Activated gamma-delta T cell treated with Interleukin-2 at 50 U/mL for 16 hours (primary cell): ENCODE measurements around the gene ARSD.
"Not testable (repeated sequence)": the region's sequence is repeated elsewhere in the genome, so short reads cannot be mapped to it uniquely, and the experiment has no call there.

Experiments
- DNase-seq: peaks from one replicate; pipeline ENCODE4 v3.0.0-alpha.2; 2020

Gene ARSD, protein sequence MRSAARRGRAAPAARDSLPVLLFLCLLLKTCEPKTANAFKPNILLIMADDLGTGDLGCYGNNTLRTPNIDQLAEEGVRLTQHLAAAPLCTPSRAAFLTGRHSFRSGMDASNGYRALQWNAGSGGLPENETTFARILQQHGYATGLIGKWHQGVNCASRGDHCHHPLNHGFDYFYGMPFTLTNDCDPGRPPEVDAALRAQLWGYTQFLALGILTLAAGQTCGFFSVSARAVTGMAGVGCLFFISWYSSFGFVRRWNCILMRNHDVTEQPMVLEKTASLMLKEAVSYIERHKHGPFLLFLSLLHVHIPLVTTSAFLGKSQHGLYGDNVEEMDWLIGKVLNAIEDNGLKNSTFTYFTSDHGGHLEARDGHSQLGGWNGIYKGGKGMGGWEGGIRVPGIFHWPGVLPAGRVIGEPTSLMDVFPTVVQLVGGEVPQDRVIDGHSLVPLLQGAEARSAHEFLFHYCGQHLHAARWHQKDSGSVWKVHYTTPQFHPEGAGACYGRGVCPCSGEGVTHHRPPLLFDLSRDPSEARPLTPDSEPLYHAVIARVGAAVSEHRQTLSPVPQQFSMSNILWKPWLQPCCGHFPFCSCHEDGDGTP

DNA sequence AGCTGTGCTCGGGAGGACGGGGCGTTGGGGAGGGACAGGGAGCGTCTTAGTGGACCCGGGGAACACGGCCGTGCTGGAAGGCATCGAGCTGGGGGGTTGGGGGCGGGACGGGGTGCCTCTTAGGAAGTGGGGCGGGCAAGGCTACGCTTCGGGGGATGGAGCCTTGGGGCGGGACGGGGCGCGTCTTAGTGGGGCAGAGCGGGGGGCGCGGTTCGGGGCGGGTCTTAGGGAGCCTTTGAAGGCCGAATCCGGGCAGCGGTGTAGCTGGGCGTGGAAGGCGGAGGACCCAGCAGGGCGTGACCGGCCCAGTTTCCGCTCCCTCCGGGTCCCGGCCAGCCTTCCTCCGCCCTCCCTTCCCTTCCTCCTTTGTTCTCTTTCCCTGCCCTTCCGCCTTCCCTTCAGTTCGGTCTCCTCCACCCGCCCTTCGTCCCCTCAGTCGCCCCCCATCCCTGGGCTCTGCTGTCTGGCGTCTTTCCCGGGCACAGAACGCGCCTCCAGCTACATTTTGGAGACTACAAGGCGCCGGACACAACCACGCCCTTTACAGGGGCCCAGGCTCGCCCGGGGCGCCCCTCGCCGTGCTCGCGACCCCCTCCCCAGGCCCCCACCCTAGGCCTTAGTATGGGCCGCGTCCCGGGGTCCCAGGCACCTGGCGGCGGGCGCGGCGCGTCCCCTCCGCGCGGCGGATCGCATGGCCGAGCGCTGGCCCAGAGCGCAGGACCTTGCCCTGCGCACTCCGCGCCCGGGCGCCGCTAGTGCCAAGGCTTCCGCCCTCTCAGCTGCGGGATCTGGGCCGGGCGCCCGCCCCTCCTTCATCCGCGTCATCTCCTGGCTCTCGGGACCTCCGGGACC, at the start of gene ARSD:
Gene ARSD (minus strand): TSS at position 757 of the 852 bp plus-strand sequence. CDS start 64 bp downstream, at position 693.
- peak; percentile 59 for DNase-seq

DNA sequence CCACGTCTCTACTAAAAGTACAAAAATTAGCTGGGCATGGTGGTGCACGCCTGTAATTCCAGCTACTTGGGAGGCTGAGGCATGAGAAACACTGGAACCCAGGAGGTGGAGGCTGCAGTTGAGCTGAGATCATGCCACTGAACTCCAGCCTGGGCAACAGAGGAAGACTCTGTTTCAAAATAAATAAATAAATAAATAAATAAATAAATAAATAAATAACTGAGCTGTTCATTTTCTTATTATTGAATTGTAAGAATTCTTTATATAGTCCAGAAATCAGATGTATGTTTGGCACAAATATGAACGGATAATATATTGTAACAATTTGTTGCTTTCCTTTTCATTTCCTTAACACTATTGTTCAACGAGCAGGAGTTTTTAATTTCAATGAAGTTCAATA, 49.5 kb upstream of the ARSD start:
- not testable (repeated sequence) for DNase-seq

DNA sequence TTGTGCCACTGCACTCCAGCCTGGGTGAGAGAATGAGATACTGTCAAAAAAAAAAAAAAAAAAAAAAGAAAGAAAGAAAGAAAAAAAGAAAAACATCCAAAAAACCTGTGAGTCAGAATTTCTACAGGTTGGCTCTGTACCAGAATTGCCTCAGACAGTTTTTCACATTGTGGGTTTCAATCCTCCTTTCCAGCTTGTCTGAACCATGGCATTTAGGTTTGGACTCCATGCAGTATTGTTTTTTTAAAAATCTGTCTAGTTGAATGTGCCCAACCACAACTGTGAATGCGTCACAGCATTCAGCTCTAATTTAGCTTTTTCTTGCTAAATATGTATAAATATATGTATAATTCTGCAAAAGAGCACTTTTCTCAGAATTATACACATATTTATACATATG, 45.8 kb upstream of the ARSD start:
- no peak for DNase-seq

DNA sequence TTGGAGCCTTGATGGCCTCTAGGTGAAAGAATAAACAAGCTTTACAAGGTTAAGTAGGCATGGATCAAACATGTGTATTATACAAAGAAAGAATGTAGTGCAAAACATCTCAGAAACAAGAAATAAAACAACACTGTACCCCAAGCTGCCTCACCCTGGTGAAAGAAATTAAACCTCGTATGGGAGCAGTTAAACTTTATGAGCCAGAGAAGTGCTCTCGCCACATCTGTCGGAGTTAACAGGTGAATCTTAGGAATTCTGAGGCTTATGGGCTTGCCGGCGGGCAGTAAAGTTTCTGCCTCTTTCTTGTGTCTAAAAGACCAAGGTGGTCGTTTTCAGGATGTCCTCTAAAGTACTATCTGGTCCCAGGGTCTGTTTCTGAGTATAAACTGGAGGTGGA, 43.3 kb upstream of the ARSD start:
- no peak for DNase-seq

DNA sequence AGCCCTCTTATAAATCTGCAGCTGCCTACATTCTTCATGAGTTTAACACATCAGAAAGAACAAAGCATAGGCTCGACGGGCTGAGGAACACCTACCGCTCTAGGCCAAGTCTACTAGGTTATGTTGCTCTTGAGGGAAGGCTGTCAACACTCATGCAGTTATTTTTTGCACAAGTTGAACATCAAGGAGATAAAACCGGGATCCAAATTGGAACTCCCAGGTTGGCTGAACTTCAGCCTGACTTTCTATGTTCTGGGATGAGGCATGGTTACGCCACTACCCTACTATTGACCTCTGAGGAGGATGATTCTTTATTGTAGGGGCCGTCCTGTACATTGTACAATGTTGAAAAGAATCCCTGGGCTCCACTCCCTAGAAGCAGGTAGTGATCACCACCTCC, 39.9 kb upstream of the ARSD start:
- DNase-seq, result no peak

DNA sequence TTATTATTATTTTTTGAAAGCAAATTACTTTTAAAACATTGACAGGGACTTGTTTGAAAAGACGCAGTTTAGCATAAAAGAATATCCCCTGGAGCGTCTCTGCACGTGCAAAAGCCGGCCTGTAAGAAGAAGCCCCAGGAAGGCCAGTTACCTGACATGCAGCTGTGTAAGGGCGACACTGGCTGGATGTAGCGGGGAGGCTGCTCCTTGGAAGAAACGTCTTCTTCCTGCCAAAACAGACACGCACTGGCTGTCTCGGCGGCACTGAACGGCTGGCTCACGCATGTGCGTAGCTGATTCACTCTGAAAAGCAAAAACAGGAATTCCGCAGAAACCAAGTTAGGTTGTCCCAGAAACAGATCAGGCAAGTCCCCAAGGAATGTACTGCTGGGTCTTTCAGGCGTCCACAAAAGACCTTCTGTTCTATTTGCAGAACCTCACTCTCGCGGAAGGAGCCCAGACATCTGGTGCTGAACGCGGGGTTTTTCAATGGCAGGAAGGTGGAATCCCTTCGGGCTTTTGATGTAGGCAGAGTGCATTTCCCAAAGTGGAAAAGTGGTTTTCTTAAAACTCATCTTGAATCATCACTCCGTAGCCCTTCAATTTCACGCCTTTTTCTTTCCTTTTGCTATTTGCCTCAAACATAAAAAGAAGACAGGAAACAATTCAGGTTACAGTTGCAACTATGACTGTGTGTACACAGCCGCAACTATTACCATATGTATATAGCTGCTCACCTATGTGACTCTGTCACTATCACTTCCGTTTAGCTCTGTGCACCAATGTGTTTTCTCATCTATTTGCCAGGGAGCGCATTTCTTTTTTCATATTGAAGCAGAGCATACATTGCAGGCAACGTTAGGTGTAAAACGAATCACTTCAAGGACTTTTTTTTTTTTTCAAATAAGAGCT, 39.1 kb upstream of the ARSD start:
- no peak for DNase-seq

DNA sequence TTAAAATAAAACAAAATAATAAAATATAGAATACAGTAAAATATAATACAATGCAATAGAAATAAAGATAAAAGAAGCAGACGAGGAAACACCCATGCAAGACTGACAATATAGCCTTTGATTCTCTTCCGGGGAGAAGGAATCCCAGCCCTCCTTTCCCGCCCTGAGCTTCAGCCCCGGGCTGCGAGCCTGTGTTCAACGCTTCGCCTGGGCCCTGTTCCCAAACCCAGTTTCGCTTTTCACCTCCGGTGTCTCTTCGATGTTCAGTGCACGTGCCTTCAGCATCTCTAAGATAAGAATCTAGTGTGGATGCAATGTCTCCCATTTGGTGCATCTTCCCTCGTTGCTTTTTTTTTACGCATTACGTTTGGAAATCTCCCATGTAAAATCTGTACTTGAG, 38.4 kb upstream of the ARSD start:
- no peak for DNase-seq

DNA sequence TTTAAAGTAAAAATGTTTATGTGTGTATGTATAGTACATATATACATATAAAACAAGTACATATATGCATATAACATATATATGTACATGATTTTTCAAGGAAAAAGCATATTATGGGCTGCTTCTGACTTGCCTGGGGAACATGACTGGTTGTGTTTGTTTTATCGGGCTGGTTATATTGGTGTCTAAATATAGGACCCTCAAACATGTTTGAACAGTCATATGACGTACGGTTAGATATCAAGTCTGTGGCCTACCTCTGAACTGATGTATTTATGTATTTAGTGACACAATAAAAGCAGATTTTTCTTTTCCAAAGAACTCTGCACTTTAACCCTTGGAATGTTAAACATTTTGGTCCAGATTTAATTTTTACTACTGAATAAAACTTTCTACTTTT, 37.9 kb upstream of the ARSD start:
- no peak for DNase-seq

DNA sequence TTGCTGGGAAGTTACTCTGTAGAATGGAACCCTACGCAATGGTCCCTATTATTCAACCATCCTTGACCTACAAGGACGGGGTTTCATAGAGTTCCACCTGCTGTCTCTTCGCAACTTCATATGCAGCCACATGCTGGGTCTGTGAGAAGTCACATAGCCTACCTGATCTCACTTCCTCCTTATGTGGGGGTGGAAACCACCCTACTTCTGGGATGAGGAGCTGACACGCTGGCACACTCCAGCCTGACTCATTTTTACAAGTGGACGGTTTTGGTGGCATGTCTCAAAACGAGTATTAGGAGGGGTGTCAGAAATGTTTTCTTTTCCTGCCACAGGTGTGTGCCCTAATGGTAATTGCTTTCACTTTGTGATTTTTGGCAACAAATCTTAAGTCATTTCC, 36.8 kb upstream of the ARSD start:
- no peak for DNase-seq

DNA sequence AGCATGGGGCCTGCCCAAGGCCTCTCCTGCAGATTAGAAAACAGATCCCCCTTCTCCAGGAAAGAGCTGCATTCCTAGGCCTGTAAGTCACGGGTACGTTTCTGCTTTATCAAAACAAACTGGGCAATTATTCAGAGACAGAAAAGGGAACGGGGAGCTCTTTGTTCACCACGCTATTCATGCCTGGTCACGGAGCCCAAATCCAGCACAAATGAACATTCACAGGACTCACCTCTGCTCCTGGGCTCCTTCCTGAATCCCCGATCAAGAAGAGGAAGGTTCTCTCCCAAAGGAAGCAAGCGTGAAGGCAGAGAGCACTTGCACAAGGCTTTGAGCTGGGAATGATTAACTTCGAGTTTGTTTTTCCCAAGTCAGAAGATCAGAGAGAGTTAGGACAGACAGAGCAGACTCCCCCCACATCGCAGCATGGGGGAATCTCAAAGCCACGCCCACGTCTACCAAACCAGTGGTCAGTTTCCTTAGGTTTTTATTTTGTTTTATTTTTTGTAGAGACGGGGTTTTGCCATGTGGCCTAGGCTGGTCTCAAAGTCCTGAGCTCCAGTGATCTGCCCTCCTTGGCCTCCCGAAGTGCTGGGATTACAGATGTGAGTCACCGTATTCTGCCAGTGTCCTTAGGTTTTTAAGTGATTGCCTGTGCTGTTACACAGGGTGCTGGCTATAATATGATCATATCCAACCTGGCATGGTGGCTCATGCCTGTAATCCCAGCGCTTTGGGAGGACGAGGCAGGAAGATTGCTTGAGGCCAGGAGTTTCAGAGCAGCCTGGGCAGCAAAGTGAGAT, 35.1 kb upstream of the ARSD start:
- not testable (repeated sequence) for DNase-seq

DNA sequence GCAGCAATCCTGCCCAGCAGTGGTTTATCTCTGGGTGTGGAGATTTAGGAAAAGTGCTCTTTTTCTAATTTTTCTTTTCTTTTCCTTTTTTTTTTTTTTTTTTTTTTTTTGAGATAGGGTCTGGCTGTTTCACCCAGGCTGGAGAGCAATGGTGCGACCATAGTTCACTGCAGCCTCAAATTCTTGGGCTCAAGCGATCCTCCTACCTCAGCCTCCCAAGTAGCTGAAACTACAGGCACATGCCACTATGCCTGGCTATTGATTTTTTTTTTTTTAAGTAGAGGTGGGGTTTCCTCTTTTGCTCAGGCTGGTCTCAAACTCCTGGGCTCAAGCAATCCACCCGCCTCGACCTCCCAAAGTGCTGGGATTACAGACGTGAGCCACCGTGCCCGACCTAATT, 34.3 kb upstream of the ARSD start:
- DNase-seq, result not testable (repeated sequence)

DNA sequence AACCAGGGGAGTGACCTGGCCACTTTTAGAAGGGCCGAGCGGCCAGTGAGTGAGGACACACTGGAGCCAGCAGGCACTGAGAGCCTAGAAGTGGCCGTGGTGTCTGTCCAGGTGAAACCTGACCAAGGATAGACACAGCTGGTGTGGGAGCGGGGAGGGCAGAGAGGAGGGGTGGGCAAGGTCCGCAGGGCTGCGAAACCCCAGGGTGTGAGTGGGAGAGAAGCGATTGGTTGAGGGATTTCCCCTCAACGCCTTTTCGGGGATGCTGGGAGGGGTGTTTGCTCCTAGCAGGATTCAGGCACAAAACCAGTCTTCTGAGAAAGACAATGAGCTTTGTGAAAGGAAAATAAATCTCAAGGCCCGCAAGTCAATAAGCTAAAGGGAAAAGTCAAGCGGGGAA, 33.2 kb upstream of the ARSD start:
- no peak for DNase-seq

DNA sequence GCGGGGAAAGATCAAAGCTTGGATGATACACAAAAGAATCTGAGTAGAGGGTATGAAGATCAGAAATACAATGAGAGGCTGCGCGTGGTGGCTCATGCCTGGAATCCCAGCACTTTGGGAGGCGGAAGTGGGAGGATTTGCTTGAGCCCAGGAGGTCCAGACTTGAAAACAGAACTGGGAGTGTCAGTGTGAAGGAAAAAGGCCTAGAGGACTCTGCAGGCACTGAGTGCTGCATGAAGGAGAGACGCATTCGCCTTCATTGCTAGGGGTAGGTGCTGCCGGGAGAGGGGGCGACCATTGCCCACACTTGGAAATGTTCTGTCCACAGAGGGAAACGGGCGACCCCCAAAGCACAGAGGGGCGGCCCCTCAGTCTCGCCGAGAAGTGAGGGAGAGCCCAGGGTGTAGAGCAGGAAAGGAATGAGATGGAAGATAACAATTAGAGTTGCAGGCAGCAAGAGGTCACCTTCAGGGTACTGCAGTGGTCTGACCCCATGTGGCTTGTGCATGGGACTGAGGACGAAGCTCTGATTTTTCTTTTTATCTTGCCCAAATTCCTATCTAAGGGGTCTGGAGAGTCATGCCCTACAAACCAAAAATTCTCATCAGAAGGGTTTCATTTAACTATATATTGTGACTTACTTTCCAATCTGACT, 31.8 kb upstream of the ARSD start:
- no peak for DNase-seq

DNA sequence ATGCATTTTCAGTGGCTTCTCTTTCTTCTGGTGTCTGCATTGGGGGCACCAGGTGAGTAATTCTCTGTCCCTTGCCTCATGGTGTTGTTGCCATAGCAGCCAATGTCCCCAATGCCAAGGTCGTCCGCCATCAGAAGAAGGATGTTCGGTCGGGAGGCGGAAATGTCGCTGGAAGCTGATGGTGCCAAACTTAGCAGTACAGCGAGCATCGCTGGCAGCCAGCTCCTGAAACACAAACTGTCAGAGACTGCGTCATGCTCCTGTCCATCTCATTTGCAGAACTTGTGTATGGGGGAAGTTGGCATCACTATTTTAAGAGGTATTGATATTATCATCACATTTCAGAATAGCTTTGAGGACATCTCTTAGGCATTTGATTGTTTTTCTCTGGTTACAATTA, 29.1 kb upstream of the ARSD start:
- DNase-seq, result no peak

DNA sequence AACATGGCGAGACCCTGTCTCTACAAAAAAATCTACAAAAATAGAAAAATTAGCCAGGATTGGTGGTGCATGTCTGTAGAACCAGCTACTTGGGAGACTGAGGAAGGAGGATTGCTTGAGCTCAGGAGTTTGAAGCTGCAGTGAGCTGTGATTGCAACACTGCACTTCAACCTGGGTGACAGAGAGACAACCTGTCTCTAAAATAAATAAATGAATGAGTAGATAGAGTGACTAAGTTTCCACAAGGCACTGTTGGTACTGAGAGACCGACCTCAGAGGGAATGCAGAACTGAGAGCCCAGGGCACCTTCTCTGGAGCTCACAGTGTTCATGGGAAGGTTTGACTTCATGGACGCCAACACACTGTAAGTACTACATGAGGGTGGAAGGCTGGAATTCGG, 26.7 kb upstream of the ARSD start:
- DNase-seq, result no peak

DNA sequence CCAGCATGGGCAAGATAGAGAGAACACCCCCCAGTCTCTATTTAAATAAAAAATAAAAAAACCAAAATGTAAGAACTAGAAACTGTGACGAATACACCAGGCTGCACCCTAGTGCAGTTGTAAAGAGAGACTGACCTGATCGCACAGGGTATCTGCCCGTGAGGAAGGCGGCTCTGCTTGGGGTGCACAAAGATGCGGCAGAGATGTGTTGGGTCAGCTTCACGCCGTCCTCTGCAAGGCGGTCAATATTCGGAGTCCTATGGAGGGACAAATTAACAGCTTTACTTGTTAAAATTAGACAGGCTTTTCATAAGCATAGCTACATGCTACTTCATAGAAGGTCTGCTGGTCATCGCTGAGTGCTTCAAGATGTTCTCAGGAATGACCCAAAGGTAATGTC, 26.1 kb upstream of the ARSD start:
- DNase-seq, result no peak

DNA sequence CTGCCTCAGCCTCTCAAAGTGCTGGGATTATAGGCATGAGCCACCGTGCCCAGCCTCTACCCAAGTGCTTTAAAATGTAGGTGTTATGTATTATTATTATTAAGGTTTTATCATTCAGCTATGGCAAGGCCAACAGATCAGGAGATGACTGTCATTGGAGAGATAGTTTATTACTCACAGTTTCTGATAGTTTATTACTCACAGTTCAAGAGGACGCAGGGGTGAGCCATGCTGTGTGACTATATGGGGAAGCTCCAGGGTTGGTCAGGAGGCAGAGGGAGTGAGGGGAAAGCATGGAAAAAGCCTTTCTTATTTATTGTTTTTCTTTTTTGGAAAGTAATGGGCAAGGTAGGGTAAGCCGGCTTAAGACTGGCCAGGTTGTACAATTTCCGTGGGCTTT, 25.4 kb upstream of the ARSD start:
- no peak for DNase-seq

DNA sequence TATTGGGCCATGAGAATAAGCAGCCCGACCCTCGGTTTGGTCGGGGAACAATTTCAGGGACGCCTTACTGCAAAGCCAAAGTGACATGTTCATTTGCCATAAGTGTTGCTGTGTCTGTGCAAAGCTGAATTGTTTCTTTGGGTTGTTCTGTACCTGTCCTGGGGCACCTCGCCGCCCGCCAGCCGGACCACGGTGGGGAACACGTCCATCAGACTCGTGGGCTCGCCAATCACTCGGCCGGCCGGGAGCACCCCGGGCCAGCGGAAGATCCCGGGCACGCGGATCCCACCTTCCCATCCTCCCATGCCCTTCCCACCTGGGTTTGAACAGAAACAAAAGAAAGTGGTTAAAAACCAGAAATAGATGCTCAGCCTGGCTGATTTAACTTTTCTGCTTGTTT, 8.8 kb upstream of the ARSD start:
- DNase-seq, result not testable (repeated sequence)

DNA sequence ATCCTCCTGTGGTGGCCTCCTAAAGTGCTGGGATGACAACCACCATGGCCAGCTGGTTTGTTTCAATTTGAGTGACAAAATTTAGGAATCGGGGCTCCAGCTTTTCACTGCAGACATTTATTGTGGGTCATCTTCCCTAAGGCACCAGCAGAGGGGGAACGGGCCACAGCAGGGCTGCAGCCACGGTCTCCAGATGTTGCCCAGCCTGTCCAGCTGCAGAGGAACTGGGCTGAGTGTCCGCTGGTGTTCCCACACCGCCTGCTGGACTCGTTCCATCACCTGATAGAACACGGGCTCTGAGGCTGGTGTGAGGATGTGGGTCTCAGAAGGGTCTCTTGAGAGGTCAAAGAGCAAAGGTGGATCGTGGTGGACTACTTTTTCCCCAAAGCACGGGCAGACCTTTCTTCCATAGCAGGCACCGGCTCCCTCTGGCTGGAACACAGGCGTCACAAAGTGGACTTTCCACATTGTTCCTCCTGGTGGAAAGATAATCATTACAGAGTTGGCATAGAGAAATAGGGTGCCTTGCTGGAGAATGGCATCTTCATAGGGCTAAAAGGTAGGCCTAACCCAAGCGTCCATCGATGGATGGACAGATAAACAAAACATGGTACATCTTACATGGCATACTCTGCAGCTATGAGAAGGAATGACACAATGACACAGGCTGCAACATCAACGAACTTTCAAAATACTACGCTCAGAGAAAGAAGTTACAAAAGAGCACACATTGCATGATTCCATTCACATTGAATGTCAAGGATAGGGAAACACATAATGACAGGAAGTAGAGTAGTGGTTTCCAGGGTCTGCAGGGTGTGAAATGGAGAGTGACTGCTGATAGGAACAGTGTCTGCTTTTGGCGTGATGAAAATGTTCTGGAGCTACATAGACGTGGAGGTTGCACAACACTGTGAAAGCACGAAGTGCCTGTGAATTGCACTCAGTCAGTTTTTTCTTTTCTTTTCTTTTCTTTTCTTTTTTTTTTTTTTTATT, 5.9 kb upstream of the ARSD start:
- DNase-seq, result no peak
